GM18909 (cell line): ENCODE data around the gene IFIT1.
"Not testable (repeated sequence)": the region's sequence is repeated elsewhere in the genome, so short reads cannot be mapped to it uniquely, and the experiment has no call there.

Experiments
- ATAC-seq: cut with Tn5 transposase; IDR thresholded peaks from one replicate; pipeline ENCODE4 v1.9.1; 2021; ENCODE audit warnings: mild to moderate bottlenecking; ENCODE audit not compliant: unreplicated experiment, poor library complexity

Gene IFIT1

DNA sequence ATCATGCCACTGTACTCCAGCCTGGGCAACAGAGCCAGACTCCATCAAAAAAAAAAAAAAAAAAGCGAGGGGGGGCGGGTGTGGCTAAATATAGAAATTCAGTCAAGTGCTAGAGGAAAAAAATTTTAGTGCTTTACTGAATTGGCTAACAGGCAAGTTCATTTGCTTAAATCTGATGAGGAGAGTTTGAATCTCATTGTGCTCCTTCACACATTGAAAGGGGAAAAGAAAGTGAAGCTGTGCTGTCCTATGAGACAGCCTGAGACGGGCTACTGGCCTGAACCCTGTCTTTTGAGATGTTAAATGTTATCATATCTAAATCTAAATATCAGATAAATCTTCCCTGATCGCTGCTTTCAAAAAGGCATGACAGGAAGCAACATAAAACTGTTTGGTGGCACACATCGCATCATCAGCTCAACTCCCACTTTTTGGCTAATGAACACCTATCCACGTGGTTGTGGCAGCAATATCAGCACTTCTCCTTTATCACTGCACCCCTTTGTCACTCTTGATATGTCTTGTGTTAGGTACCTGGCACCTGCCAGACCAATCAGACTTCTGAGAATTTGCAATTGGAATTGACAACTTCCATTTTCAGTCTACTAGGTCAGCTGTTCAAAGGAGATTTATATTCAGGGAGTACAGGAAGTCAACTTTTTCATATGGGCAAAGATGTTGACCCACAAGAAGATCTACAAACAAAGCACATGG is 28.5 kb upstream of the IFIT1 start:
- ATAC-seq = no peak

DNA sequence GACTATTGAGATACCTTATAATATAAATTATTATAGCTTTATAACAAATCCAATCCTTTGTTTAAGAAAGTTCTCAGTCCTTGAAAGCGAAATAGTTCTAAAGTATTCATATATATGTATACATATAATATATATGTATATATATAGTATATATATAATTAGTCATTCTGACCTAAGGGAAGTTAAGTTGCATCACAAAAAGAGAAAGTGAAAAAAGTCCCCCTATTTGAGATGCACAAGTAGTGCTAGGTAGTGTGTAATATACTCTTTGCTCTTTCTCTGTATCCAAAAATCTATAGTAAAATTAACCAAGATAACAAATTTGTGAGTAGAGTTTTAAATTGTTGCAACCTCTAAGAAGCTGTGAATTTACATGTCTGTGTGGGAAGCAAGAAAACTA is 27.9 kb upstream of the IFIT1 start:
- no peak for ATAC-seq

DNA sequence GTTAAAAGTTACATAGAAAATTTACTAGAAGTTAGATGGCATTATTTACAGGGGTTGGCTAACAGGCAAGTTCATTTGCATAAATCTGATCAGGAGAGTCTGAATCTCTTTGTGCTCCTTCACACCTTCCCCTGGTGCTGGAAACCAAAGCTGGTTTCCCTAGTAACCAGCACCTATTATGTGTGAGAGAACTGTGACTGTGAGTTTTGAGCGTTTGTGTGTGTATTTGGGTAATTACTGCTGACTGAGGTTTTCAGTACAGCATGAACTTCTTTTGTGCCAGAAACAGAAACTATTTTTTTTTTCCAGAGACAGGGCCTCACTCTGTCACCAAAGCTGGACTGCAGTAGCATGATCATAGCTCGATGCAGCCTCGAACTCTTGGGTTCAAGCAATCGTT is 24.9 kb upstream of the IFIT1 start:
- peak; percentile 78 for ATAC-seq

DNA sequence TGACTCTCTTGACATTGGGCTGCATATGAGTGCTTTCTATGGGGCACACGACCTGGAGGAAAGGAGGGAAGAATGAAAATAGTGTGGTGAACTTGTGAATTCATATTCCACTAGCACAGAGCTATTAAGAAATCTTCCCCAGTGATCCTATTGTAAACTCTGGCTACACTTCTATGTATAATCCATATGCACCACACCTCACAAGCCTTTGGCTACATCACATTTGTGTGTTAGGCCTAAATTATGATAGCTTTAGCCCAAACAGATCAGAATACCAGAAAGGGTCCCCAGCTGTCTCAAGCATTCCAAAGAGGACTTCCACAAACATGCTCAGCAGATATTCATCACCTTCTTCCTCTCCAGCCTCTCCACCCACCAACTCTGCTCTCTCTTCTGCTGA is 24.3 kb upstream of the IFIT1 start:
- no peak for ATAC-seq

DNA sequence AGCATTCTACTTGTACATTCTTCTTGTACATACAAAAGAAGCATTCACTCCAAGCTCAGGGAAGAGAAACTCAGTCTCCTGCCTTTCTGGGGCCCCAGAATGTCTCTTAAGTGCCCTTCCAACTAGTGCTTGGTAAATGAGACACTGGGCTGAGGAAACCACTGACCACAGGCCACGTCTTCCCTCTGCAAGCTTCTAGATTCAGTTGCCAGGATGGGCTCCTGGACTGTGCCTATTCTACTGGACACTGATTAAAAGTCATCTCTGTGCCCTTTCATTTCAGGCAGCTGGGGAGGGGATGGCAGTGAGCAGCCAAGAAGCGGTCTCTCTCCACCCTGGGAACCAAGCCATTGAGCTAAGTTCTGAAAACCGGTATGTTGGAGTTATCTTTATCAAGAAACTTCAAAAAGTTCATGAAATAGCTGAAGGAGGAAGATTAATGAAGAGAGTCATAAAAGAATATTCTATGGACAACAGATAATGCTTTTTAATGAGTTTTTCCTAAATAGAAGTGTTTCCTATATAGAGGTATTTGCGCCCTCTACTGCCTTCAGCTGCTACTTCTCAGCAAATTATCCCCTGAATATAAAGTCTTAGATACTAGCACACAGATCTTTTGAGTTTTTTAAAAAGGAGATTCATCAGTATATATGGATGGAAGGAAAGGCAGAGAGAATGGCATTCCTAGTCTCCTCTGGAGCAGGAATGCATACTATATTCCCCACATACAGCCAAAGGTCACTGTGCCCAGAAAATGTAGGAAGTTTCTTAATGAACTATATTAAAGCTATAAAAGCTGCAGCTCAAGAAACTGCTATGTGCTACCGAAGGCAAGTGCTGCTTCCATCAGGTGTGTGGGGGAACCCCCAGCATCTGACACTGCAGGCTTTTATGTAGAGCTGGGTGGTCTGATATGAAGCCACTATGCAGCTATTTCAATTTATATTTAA is 23.0 kb upstream of the IFIT1 start:
- ATAC-seq = no peak

DNA sequence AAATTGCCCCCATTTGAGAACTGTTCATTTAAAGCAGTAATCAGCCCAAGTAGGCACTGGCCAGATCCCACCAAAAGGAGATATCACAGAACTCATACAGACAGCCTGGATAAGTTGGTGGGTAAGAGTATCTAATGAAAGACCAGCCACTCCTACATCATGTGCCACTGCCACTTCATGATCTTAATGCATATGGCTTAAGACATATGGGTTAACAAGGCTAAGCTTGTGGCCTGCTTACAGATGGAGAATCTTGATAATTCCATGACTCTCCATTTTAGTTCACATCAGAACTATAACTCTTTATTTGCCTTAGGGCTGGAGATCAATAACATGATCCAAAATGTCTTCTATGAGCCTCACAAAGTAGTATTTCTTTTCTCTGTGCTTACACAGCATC is 21.3 kb upstream of the IFIT1 start:
- ATAC-seq = no peak

GRCh38 chr10:89371987-89372386 is 20.4 kb upstream of the IFIT1 start:
- ATAC-seq = no peak

DNA sequence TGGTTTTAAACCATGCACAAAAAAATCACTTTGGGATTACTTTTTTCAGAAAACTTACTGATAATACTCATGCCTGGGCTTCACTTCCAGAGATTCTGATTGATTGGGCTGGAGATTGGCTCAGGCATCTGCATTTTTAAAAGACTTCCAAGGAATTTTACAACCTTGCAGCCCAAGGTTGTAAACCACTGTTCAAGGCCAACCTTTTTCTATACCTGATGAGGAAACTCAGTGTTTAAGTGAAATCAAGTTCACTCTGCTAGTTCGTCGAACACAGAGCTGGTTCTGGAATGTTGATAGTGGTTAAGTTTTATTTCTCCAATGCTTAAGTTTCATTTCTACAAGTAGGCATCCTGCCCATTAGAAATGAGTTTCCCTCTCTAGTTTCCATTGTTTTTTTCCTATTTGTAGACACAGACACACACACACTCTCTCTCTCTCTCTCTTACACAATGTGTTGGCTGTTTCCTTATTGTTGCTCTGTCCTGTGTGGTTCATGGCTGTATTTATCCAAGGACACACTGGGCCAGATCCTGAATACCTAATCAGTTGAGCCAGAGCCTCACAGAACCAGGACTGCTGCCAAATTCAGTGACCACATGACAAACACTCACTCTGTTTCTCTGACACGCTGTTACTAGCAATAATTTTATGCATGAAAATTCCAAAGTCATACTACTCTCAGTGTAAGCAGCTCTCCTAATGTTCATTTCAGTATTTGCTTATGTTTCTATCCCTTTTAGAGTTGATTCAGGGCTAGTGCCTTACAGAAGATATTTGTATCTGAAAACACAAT is 18.3 kb upstream of the IFIT1 start:
- ATAC-seq = no peak

DNA sequence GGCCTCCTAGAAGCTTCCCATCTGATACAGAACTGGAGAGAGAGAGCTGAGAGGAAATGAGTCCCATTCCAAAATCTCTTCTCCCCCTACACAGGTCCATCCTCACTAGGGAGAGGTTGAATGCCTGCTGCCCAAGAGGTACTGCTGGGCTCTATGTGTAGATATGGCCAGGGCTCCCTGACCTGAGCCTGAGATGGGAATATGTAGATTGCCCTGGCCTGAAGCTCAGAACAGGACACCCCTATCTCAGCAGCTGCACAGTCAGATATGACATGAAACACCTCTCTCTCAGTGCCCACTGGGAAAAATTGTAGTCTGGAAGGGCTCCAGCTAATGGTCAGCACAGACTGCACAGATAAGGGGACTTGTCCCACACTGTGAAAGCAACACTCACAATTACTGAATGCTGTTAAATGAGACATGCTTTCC is 17.7 kb upstream of the IFIT1 start:
- ATAC-seq = no peak

- no peak for ATAC-seq
These were observed 14.5 kb upstream of the IFIT1 start, which contains the start of gene IFIT1B for GRCh38 chr10:89377705-89378637. IFIT1B (plus strand) TSS chr10:89378056; CDS start chr10:89378136, 80 bp downstream.

- ATAC-seq = no peak
These were observed 13.3 kb upstream of the IFIT1 start for GRCh38 chr10:89379103-89379502.

DNA sequence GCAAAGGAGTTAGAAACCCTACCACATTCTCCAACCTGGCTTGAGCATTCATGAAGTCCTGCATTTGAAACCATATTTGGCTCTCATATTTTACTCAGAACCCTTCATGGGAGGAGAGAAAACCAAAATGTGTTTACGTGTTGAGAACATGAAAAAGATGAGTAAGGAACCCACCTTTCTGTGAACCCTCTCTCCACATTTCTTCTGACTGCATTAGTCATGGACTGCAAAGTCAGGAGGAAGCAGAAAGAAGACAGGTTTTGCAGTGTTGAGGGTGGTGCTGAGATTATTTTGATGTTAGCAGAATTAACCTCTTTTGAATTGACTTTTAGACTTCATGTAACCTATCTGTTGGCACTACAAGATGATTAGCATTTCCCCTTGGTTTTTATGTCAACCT is 9.7 kb upstream of the IFIT1 start:
- ATAC-seq = no peak

DNA sequence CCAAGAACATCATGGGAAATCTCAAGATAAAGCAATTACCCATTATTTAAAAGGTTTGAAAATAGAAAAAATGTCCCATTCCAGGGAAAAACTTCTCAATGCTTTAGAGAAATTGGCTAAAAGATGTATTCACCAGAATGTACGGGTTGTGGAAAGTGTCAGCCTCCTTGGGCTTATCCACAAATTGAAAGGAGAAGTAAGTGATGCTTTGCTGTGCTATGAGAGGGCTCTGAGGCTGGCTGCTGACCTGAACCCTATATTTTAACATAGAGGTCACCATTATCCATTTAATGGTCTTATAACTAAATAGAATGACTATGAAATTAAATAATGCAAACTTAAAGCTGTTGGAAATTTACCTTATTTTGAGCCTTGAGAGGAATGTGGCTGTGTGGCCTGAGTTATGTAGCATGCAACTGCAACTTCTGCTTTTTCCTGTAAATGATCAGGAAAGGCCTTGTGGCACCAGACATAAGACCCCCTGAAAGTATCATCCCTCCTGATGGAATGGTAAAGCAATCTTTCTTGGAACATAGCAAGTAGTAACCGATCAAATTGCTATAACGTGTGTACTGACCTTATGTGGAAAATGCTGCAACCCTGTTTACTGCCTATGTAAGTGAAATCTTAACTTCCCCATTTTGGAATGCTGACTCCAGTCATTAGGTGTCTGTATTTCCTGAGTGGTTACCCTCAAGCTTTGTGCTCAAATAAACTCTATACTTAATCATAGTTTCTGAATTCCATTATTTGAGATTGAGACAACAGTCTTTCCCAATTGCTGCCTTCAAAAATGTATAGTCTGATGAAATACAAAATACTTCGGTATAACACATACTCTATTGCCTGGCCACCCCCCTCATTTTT is 7.7 kb upstream of the IFIT1 start:
- ATAC-seq = no peak

DNA sequence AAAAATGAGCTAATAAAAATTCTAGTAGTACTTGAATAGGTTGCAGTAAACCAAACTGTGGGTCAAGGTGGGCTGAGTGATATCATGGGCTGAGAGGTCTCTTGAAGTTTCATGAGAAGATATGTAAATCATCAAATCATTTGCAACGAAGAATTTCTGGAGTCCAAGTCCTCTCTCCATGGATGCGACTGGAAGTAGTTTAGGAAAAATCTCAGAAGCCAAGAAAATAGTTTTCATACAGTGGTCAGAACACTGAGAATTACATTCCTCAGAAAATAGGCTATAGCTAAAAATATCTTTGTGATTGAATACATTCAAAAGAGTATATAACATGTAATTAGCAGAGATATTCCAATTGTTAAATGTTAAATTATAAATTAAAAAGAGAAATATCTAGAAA is 3.6 kb upstream of the IFIT1 start:
- no peak for ATAC-seq

DNA sequence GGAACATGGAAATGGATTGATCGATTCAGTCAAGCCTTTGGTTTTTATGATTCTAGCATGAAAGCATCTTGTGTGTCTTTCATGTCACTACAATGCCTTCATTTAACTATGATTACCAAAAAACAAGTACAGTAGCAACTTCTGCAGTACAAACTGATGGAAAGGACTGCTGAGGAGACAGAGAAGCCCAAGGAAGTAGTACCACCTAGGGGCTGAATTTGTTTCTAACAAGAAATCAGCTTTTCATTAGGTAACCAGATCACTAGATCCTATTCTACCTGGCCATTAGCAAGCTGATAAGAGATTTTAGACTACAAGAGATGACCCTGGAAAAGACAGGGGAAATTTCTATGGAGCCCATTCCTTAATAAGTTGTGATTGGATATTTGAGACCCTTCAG is 3.2 kb upstream of the IFIT1 start:
- no peak for ATAC-seq

GRCh38 chr10:89390476-89391225 is 1.8 kb upstream of the IFIT1 start:
- ATAC-seq = no peak

DNA sequence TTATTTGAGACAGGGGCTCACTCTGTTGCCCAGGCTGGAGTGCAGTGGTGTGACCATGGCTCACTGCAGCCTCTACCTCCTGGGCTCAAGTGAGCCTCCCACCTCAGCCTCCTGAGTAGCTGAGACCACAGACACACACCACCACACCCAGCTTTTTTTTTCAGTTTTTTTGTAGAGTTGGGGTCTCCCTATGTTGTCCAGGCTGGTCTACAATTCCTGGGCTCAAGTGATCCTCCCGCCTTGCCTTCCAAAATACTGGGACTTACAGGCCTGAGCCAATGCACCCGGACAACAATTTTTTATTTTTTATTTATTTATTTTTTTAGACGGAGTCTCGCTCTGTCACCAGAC is 1.2 kb upstream of the IFIT1 start:
- ATAC-seq = not testable (repeated sequence)

GRCh38 chr10:89392974-89393373 is 551 bp downstream of the IFIT1 start:
- ATAC-seq = peak; percentile 43
